Measurements from ENCODE around the gene P2RX2.

The P2RX2 gene

DNA sequence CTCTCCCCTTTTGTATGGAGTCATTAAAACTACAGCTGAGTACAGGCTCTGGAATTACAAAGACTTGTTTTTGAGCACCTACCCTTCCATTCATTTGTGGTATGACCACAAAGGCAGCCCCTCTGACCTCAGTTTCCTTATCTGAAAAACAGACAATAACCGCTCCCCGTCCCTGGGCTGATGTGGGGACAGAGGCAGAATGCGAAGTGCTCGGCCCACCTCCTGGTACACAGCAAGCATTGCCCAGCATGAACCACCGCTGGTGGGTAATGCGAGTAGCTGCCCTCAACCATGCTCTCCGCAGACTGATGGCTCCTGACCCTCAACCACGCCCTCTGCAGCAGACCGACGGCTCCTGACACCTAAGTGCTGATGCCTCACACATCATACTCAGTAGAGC is 22.4 kb downstream of the P2RX2 start:
- no peak for DNase-seq

DNA sequence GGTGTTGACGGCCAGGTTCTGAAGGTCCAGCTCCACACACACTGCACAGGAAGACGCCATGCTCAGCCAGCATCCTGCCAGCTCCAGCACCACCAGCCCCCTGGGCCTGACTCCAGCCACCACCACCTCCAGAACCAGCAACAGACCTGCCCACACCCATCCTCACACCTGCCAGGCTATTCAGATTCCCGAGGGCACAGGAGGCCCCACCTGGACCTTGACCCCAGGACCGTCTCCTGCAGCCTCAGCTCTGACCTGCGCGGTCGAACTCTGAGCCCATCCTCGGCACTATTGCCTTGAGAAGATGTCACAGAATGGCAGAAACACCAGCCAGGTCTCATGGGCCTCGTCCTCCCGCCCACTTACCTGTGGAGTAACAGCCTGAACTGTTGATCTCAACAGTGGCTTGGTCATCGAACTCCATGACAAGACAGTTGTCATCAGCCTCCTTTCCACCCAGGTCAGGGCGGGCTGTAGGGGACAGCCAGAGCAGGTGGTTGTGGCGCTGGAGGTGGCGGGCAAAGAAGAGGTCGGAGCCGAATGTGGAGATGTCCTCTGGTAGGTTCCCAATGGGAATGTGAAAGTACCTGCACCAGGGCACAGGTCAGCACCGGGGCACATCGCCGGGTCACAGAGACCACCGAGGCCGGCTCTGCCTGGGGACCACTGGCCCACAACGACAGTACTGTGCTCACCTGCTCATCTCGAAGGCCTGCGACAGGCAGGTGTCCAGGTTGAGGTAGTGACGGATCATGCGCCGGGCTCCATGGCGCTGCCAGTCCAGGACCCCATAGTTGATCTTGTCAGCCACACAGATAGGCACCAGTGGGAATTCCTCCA is 23.5 kb downstream of the P2RX2 start:
- DNase-seq: no peak

DNA sequence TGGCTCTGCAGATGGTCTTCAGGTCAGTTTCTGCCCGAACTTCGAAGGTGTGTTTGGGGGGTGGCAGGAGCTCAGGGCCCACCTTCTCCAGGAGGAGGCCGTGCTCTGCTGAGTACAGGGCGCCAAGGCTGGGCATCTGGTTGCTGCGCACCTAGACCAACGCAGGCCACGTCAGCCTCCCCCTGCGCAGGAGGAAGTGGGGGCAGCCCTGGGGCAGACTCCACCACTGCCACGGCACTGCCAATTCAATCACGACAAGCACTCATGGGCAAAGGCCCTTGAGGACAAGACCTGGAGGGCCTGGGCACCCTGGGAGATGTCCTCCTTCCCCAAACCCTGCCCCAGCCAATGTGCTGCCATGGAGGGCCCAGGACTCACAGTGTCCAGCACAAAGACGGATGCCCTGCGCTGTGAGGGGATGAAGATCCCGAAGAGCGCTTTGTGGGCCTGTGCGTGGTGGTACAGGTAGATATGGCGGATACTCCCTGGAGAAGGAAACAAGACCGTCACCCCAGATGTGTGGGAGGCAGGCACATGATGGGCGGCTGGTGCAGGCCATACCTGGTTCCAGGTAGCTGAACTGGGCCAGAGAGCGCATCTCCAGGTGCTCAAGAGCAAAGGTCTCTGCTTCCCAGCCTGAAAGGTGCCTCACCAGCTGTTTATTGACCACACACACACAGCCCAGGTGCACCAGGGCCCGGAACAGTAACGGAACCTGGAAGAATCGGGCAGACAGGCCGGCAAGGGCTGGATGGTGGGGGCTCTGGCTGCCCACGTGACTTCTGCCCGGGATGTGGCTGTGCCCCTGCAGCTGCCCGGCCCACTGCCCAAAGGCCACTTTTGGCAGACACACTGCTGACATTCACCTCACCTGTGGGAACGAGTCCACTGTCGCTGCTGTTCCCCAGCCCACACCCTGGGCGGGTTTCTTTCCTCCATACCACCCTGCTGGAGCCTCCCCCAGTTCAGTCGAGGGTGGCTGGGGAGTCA is 24.6 kb downstream of the P2RX2 start:
- no peak for DNase-seq

DNA sequence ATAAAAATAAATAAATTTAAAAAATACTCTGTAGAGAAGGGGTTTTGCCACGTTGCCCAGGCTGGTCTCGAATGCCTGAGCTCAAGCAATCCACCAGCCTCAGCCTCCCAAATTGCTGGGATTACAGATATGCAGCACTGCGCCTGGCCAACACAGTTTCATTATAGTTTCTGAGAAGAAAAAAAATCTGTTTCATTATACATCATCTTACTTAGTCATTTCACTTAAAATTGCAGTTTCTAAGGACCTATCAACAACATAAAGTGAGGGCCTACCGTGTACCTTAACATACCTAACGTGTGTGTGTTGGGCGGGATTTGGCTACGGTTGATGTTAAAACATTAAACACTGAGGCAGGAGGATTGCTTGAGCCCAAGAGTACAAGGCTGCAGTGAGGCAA is 28.3 kb downstream of the P2RX2 start:
- DNase-seq: no peak

DNA sequence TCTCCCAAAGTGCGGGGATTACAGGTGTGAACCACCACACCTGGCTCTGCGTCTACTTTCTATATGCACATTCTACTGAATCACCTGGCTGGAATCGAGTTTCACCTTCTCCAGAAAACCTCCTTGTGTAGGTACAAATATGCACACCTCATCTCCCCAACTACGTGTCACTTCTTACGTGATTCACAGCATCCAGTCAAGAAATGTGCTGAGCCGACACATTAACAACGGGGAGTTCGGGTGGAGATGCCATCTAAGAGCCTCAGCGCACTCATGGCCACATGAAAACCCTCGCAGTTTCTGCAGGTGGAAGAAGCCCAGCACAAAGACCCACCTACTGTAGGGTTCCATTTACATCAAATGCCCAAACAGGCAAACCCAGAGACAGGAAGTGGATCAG is 29.3 kb downstream of the P2RX2 start:
- DNase-seq: no peak

DNA sequence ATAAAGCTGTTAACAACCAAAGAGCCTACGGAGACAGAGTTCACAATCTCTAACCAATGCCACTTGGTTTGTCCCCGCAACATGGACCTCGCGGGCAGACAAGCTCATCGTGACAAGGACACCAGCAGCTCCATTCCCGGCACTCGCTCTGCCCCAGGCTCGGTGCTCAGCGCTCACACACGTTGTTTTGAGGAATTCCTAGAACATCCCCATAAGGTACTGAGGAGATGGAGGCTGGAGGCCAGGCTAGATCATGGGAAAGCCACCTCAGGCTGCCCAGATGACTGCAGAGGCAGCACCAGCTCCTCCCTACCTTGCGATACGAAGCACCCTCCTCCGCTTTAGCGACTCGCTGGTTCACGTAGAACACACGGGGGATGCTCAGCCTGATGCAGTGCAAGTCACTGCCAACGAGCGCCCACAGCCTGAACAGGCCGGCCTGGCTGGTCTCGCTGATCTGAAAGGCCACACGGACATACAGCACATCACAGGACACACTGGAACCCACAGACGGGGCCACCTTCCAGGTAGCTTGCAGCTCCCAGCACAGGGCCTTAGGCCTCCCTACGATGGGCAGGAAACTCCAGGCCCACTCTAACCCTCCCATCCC is 30.1 kb downstream of the P2RX2 start:
- no peak for DNase-seq

DNA sequence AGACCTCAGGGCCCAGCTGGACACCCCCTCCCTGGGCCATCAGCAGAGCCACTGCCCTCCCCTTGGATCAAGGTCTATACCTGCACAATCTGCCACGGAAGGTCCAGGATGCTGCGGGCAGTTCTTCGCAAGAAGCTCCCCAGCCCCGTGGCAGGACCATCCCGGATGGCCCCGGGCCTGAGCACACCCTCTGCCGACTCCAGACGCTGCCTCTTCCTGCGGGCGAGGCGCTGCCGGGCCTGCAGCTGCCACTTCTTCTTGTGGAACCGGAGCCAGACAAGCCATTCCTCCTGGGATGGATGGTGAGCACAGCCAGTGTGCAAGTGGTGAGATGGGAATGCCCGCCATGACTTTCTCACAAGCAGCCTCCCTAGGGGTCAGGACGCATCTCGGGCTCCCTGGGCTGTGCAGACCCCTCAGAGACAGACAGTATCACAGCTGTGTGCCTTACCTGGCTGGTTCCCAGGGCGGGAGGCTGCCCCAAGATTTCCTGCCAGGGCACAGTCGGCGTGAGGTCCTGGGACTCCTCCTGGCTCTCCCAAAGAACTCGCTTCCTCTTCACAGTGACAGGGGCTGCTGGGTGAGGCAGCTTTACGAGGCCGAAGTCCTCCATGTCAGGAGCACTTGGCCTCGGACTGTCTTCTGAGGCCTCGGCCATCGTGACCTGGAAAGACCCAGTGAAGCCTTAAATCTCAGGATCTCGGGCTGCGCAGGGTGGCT is 30.8 kb downstream of the P2RX2 start:
- DNase-seq: no peak

DNA sequence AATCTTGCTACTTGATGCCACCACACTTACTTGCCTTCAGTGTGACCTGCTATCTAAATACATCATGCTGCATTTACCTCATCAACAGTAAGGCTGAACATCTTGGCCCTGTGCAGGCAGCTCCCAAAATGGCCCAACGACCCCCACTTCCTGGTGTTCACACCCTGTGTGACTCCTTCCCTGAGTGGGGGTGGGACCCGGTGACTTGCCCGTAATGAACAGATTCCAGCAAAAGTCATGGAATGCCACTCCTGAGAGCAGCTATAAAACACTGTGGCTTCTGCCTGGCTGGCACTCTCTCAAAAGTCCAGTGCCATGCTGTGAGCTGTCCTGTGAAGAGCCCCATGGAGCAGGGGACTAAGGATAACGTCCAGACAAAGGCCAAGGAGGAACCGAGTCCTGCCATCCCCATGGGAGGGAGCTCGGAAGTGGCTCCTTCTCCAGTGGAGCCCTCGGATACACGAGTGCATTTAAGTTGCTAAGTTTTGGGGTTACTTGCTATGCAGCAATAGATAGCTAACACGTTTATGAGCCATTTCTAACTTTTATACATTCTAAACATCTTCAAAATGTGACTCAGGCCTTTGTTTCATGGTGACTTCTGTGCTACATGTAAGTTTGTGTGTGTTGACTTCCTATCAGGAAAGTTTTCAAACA is 33.0 kb downstream of the P2RX2 start:
- no peak for DNase-seq

DNA sequence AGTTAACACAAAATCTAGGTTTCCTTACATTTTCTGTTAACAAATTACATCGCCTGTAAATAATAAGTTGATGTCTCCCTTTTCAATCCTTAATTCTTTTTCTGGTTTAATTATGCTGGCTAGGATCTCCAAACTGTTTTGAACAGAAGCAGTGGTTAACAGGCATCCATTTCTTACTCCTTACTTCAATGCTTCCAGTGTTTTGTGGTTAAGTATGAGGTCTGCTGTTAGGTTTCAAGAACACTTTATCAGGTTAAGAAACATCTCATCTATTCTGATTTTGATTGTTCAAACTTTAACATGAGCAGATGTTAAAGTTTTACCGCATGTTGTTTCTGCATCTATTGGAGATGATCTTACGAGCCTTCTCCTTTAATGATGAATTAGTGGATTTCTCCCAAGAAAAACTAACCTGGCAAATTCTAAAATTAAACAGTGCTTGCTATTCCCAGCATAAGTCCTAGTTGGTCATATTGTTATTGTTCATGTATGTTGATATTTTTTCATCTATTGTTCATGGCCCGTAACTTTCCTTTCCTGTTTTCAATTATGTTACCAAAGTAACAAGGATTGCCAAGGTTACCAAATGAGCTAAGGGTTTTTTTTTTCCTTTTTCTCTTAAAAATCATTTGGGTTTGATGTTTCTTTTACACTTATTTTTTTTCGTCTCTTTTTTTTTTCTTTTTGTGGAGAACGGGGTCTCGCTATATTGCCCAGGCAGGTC is 35.2 kb downstream of the P2RX2 start:
- DNase-seq: no peak

DNA sequence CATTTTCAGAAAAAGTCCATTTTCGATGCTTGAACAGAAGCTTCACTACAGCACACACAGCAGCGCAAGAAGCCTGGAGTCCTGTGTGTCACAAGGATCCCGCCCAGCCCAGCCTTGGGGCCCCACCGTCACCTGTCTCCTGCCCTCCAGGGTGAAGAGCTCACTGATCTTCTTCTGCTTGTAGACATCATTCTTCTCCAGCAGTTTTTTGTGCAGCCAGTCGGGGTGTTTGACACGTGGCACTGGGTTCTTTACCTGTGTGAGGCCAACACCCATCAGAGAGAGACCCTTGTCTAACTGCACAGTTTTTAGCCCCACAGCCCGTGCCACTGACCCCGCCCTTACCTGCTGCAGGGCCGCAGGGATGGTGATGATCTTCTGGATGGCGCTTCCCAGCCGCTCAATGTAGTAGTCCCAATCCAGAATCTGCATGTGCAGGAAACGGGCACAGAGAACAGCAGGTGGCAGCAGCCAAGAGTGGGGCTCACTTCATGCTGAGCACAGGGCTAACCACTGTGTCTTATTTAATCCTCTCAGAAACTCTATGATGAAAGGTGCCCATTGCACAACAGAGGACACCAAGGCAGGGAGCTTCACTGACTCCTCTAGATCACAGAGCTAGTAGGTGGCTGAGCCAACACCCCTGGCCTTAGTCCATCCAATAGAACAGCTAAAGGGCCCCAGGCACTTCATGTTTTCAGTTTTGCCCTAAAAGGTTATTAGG is 38.6 kb downstream of the P2RX2 start:
- no peak for DNase-seq

DNA sequence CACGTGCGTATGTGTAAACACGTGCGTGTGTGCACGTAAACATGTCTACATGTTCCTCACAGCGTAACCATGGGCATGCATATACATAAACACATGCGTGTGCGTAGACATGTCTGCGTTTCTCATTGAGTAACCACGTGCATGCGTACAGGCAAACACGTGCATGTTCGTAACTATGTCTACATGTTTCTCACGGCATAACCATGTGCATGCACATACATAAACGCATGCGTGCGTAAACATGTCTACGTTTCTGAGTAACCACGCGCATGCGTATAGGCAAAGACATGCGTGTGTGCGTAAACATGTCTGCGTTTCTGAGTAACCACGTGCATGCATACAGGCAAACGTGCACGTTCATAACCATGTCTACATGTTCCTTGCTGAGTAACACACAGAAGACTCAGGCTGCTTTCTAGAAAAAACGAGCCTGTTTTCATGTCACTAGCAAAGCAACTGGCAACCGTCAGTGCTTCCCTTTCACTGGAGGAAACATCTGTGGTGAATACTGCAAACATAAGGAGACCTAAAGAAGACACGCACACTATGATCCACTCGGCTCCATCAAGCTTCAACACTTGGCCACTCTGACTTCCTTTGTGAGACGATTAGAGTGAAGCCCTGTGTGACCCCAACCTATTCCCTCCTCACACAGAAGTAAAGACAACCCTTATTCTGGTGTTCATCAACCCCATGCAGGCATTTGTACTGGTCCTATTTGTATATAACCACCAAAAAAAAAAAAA is 39.7 kb downstream of the P2RX2 start:
- DNase-seq: no peak

DNA sequence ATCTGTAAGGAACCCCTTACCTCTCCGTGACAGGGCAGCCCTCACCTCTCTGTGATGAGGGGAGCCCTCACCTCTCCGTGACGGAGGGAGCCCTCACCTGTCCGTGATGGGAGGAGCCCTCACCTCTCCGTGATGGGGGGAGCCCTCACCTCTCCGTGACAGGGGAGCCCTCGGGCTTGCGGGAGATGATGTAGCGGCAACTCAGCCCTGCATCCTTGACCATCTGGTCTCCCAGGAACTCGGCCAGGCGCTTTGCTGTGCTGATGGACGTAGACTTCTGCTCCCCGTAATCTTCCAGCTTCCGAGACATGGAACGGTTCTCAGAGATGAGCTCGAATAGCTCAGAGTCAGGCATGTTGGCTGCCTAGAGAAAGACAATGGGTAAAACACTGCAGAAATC is 40.6 kb downstream of the P2RX2 start:
- no peak for DNase-seq

DNA sequence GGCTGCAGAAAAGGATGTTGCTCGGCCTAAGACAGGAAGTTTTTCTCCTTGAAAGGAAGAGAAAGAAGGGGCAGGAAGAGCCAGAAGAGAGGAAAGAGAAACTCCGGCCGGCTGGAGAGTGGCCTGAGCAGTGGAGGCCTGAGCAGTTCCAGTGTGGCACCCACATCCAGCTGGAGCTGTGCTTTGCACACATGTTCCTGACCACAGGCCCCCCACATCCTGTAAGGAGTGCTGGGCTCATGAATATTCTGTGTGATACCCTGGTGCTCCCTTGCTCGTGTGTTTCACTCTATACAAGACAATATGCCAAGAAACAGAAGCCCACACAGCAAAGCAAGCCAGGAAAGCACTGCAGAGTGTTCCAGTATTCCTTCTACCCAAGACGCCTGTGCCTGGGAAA is 41.5 kb downstream of the P2RX2 start:
- no peak for DNase-seq

DNA sequence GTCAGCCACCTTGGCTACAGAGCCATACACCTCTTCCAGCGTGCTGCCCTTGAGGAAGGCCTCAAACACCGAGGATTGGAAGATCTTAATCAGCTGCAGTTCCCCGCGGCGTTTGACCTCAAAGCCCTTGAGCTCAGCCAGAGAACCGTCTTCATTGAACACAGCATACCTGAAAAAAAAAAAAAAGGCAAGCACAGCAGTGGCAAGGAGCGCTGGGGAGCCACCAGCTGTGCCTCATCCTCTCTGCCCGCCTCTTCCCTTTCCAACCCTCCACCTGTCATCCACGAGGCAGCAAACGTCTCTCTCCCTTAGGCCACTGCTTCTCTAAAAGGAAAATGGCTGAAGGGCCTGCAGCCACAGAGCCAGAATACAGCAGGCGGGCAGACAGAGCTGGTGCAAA is 42.4 kb downstream of the P2RX2 start:
- DNase-seq: no peak

DNA sequence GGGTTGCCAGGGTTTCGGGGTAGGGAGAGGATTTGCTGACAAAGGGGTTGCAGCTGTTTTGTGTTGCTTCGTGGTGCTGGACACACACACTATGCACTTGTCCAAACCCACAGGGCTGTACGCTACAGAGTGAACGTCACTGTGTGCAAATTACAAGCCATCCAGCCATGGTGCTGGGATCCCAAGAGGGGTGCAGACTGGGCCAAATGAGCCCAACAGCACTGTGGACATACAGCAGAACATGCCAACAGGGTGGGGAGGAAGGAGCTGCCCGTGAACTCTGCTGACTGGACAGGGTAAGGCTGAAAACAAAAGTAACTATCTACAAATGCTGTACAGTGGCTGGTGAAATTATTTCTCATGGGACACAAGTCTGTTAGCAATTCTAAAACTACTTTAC is 43.4 kb downstream of the P2RX2 start:
- no peak for DNase-seq

DNA sequence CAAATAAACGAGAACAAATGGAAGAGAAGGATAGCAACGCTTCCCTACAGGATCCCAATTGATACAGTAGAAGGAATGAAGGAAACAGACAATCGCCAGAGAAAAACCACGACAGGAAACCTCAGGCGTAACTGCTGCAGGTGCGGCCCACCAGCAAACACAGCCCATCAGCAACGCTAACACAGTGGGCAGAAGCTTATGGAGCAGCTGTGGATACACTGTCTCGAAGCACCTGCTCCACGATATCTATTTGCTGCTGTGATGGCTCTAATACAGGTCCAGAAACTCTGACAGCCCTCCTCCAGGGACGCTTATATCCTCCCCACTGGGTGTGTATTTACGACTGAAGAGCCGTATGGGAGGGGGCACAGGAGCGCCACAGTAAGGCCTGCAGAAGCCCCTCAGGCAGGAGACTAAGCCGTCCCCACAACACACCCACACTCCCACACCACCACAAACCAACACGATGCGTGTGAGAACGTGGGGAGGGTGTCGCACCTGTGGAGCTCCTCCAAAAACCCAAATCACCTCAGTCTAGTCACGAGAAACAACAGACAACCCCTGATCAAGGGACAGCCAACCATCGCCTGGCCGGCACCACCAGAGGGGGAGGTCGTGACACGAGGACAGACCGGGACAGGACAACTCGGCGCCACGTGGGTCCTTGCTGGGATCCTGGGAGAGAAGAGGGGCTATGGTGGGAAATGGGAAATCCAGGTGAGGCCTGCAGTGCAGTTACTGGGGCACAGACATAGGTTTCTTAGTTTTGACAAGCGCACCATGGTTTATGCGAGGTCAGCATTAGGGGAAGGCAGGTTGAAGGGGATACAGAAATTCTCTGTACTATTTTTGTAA is 44.6 kb downstream of the P2RX2 start:
- no peak for DNase-seq

DNA sequence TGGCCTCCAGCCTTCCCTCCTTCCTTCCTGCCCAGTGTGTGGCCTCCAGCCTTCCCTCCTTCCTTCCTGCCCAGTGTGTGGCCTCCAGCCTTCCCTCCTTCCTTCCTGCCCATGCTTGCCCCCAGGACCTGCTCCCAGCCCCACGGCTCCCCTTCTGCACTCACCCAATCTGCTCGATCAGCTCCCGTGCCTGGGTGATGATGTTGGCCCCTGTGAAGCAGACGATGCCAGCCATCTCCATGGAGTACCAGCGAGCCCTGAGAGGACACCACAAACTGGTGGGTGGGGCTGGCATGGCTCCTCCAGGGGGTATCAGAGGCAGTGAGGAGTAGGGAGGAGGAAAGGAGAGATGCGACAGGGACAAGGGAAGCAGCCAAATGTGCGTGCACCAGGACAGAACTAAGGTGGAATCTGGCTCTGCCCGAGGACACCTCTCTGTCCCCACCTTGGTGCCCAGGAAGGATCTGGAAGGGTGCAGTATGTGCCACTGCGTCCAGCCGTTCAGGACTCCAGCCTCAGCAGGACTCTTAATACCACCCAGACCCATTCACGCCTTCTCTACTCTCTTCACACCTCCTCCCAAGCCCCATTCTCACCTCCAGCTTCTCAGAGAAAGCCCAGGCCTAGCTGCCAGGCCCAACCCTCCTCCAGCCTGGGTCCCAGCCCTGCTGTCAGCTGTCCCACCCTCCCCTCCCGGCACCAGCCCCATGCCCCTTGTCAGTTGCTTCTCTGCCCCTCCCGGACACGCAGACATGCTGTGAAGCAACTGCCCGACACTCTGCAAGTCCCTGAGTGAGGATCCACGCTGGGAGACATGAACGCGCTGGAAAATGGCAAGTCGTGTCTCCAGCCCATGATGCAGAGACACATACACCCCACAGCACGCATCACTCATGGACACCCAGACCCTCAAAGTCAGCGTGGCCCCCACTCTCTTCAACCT is 45.9 kb downstream of the P2RX2 start:
- DNase-seq: no peak

DNA sequence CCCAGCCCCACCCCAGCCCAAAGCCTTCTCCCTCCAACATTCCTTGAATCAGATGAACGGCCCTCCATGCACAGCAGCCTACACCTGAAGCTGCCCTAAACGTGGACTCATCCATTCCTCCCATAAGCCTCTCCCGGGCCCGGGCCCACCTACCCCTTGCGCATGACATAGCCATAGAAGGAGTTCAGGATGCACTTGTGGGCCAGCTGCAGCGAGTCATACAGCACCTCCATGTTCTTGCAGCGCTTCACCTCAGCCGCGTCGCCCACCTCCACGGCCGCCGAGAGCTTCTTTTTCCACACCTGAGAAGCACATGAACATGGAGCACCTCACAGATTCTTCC is 46.5 kb downstream of the P2RX2 start:
- DNase-seq: no peak

All from CD4-positive, alpha-beta T cell treated with Interleukin-6 for 4 hours (primary cell).